Heart left ventricle (tissue), 13 donors: ENCODE measurements around the gene TOX2.

ENCODE experiments used
- CTCF ChIP-seq, 12 donors: fragments of 200-600 bp; sonication (generic) in 4 of 12; IDR thresholded peaks; one replicate each; pipeline versions ENCODE4 v1.5.0 to v1.8.0; 2018 to 2022; ENCODE audit warnings: antibody characterized with exemption in 12 of 12, mild to moderate bottlenecking in 5 of 12
- POLR2A ChIP-seq, 2 donors: fragments of 450-650 bp; IDR thresholded peaks; one replicate each; pipeline ENCODE4 v1.6.1; 2017; ENCODE audit warnings: antibody characterized with exemption in 2 of 2, mild to moderate bottlenecking in 2 of 2, moderate library complexity in 2 of 2
- donor health status: ischemic (EF 13 %, LVEDD 7.1; RV severe dilation, severe dysfunction).
- donor health status: DM: no; HTN: yes; CAD: no.
- donor health status: DM: no; HTN: no; CAD: no.
- donor health status: ischemic (EF 25% LVEDD 6.9; RV normal size, moderate dysfunction).
- donor health status: ischemic (EF 25% LVEDD 5.7; RV mildly dilated, moderate dysfunction).
- donor health status: ischemic (EF 35%, LVEDD 5.7; RV mildly dilated, moderate dysfunction).
- donor health status: nonischemic (EF 11% LVEDD 7.7; RV severe dilation, severe dysfunction).
- donor health status: DM: yes; HTN: yes; CAD: no.
- donor health status: PGD.
- donor health status: ischemic (EF 29% LVEDD 5.4; RV normal size, mild dysfunction).
- donor health status: nonischemic (EF 23%, LVEDD 6.1; RV moderate dilation, normal function).

GRCh38 chr20:43971267-43971666 is 56.6 kb downstream of the TOX2 start:
- TF ChIP-seq CTCF (IDR thresholded peaks at IDR 0.05) (no peak), POLR2A (IDR thresholded peaks at IDR 0.05) (no peak)
